ENCODE measurements around the gene PCDHGA1.
"Not testable (repeated sequence)": the region's sequence is repeated elsewhere in the genome, so short reads cannot be mapped to it uniquely, and the experiment has no call there.

Gene PCDHGA1

GRCh38 chr5:141393267-141393666 is 63.0 kb downstream of the PCDHGA1 start:
- TF ChIP-seq CTCF (IDR thresholded peaks at IDR 0.05; ENCODE audit: insufficient read depth, low read depth, low read length, missing control alignments) = no peak
- no peak overlapping the region for H3K4me3 ChIP-seq (ENCODE audit: low read depth, low read length)
- no peak for DNase-seq (ENCODE audit: low read depth)

GRCh38 chr5:141394401-141395187 is 64.3 kb downstream of the PCDHGA1 start:
- H3K4me3 ChIP-seq (ENCODE audit: low read depth, low read length); DNase-seq (ENCODE audit: low read depth): not testable (repeated sequence)

GRCh38 chr5:141397756-141398551 is 67.6 kb downstream of the PCDHGA1 start, which contains the start of gene PCDHGB5:
Gene PCDHGB5, plus strand, starts transcription at chr5:141397947. Its CDS starts 181 bp downstream, at chr5:141398128.
- peak within 1 kb of the TSS; percentile 59 for H3K4me3 ChIP-seq (ENCODE audit: low read depth, low read length)
- peak; percentile 74 for DNase-seq (ENCODE audit: low read depth)
- TF ChIP-seq CTCF (IDR thresholded peaks at IDR 0.05; ENCODE audit: insufficient read depth, low read depth, low read length, missing control alignments) = peak; percentile 66

- no peak overlapping the region for H3K4me3 ChIP-seq (ENCODE audit: low read depth, low read length)
- no peak for DNase-seq (ENCODE audit: low read depth)
- no peak for TF ChIP-seq CTCF (IDR thresholded peaks at IDR 0.05; ENCODE audit: insufficient read depth, low read depth, low read length, missing control alignments)
These were observed 68.3 kb downstream of the PCDHGA1 start for GRCh38 chr5:141398608-141399007.

- no peak for TF ChIP-seq CTCF (IDR thresholded peaks at IDR 0.05; ENCODE audit: insufficient read depth, low read depth, low read length, missing control alignments)
- no peak for DNase-seq (ENCODE audit: low read depth)
- no peak overlapping the region for H3K4me3 ChIP-seq (ENCODE audit: low read depth, low read length)
These were observed 69.4 kb downstream of the PCDHGA1 start for GRCh38 chr5:141399555-141400258.

GRCh38 chr5:141402553-141403243 is 72.4 kb downstream of the PCDHGA1 start, which contains the start of gene PCDHGA9:
Gene PCDHGA9, plus strand, starts transcription at chr5:141402778. Its CDS starts 175 bp downstream, at chr5:141402953.
- no peak within 1 kb of the TSS for H3K4me3 ChIP-seq (ENCODE audit: low read depth, low read length)
- no peak for DNase-seq (ENCODE audit: low read depth)
- peak; percentile 23 for TF ChIP-seq CTCF (IDR thresholded peaks at IDR 0.05; ENCODE audit: insufficient read depth, low read depth, low read length, missing control alignments)
